BLaER1 (cell line): ENCODE results near the gene BCAS1.
A peak's percentile ranks its signal among the peaks of the same experiment; 100 is the strongest.

Experiments
- H3K27ac ChIP-seq: shearing (Covaris generic); formaldehyde crosslinking; 2 replicates; pipeline ENCODE4 v1.8.1; 2022
- H3K27me3 ChIP-seq: shearing (Covaris generic); formaldehyde crosslinking; 2 replicates; pipeline ENCODE4 v1.8.1; 2022
- H3K36me3 ChIP-seq: shearing (Covaris generic); formaldehyde crosslinking; 2 replicates; pipeline ENCODE4 v1.8.1; 2022
- H3K4me1 ChIP-seq: shearing (Covaris generic); formaldehyde crosslinking; 2 replicates; pipeline ENCODE4 v1.8.1; 2022
- H3K4me2 ChIP-seq: shearing (Covaris generic); formaldehyde crosslinking; 2 replicates; pipeline ENCODE4 v1.8.1; 2022
- H3K4me3 ChIP-seq: shearing (Covaris generic); formaldehyde crosslinking; 2 replicates; pipeline ENCODE4 v1.8.1; 2022
- H3K9ac ChIP-seq: shearing (Covaris generic); formaldehyde crosslinking; 2 replicates; pipeline ENCODE4 v1.8.1; 2022
- H3K9me3 ChIP-seq: shearing (Covaris generic); formaldehyde crosslinking; 2 replicates; pipeline ENCODE4 v1.8.1; 2022
- H4K20me1 ChIP-seq: shearing (Covaris generic); formaldehyde crosslinking; 2 replicates; pipeline ENCODE4 v1.8.1; 2022
- Cebpa-rat ChIP-seq: shearing (Covaris generic); IDR thresholded peaks from 2 replicates; pipeline ENCODE4 v1.8.1; 2022

Gene BCAS1

DNA sequence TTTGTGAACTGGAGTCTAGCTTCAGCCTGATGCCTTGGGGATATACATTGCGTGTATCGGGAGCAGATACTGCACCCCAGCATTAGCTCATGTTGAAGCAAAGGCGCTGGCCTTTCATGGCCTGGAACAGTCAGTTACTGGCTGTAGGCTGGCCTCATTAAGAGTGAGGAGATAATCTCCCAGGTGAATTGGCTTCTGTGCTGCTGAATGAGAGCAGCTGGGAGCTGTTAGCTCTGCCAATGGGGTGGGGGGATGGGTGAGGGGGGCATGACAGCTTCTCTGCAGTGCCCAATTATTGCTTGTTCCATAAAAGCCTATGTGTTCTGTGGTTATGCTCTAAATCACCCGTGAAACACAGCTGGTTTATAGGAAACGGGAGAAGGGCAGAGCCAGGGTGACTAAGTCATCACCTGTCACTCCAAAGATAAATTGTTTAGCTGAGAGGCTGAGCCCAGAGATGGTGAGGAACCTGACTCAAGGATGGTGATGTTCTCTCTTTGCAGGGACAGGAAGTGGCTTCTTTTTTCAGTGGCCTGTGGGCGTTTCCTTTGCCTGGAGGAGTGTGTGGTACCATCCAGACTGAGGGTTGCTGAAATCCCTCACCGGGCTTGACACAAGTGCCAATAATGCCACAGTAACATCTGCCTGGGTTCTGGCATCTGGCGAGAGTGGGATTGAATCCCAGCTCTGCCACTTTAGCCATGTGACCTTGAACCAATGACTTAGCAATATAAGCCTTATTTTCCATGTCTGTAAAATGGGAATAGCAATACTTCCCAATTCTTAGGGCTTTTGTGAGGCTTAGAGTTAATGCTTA is 170.8 kb downstream of the BCAS1 start:
- Histone ChIP-seq H4K20me1 (no peaks in the 10 kb centered on the region), H3K27ac (peak overlapping the region; percentile 65), H3K4me1 (peaks cover 81% of the 10 kb centered on the region), H3K4me2 (peak overlapping the region; percentile 68), H3K9me3 (no peaks in the 10 kb centered on the region), H3K9ac (0 out of 2 replicates have a peak overlapping the region, but pooled peaks have one; percentile 12), H3K4me3 (no peak overlapping the region), H3K36me3 (no peaks in the 10 kb centered on the region), H3K27me3 (no peaks in the 10 kb centered on the region)
- no peak for TF ChIP-seq Cebpa-rat

DNA sequence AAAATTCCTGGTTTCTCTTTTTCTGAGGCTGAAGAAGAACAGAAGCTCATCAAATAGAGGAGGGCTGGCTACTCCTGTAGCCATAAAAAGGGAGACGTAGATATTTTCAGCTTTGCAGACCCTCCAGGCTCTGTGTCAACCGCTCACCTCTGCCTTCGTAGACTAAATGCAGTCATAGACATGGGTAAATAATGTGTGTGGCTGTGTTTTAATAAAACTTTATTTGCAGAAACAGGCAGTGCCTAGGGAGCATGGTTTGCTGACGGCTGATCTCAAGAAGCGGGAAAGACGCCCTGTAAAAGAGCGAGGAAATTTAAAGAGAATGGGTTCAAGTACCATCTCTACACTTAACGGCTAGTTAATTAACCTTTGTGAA is 171.8 kb downstream of the BCAS1 start:
- H3K9me3 ChIP-seq: no peaks in the 10 kb centered on the region
- no peak for TF ChIP-seq Cebpa-rat
- peak overlapping the region; percentile 68 for H3K4me2 ChIP-seq
- peak overlapping the region; percentile 65 for H3K27ac ChIP-seq
- no peaks in the 10 kb centered on the region for H3K27me3 ChIP-seq
- no peak overlapping the region for H3K4me3 ChIP-seq
- no peaks in the 10 kb centered on the region for H4K20me1 ChIP-seq
- no peak overlapping the region for H3K9ac ChIP-seq
- peaks cover 81% of the 10 kb centered on the region for H3K4me1 ChIP-seq
- no peaks in the 10 kb centered on the region for H3K36me3 ChIP-seq

DNA sequence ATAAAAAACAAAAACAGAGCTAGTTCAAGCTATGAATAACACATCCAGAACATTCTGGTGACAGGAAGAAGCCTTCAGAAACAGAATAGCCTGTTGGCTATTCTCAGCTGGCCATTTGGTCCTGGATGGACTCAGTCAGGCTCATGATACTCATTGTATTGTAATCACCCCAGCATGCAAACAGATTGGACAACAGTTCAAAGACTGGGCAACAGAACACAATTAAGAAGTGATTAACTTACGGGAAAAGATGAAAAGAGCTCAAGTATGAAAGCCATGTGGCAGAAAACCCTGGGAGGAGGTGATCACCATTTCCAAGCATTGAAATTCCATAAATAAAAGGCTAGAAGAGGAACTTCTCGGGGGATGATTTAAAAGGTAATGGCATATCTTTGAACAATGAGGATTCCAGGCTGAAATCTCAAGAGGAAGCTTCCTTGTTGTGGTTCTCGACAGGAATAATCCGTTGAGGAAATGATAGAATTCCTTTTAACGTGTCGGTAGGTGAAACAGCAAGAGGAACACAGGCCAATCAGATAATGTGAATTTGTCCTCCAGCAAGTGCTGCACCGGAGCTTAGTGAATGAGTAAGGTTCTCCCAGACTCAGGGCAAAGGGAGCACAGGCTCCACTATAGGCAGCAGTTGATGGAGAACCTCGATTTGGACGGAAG is 172.4 kb downstream of the BCAS1 start:
- no peak for TF ChIP-seq Cebpa-rat
- H4K20me1 ChIP-seq: no peaks in the 10 kb centered on the region
- H3K4me3 ChIP-seq: no peak overlapping the region
- H3K27ac ChIP-seq: peak overlapping the region; percentile 65
- no peaks in the 10 kb centered on the region for H3K27me3 ChIP-seq
- no peak overlapping the region; the same call in 1 of the 2 replicates for H3K9ac ChIP-seq
- H3K4me1 ChIP-seq: peaks cover 83% of the 10 kb centered on the region
- H3K9me3 ChIP-seq: no peaks in the 10 kb centered on the region
- no peaks in the 10 kb centered on the region for H3K36me3 ChIP-seq
- H3K4me2 ChIP-seq: peak overlapping the region; percentile 68

DNA sequence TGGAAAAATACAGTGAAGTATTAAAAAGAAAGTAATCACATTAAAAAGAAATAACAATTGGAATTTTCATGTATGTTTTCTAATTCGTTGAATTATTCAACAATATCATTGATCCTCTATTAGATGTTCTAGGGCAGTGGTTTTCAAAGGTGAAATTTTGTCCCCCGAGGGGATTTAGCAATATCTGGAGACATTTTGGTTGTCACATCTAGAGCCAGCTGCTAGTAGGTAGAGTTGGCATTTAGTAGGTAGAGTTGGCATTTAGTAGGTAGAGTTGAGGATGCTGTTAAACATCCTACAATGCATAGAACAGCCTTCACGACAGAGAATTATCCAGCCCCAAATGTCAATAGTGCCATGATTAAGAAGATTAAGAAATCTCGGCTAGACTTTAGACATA is 173.7 kb downstream of the BCAS1 start:
- no peak overlapping the region for H3K9ac ChIP-seq
- no peak for TF ChIP-seq Cebpa-rat
- no peak overlapping the region for H3K4me2 ChIP-seq
- H3K9me3 ChIP-seq: no peaks in the 10 kb centered on the region
- no peaks in the 10 kb centered on the region for H4K20me1 ChIP-seq
- no peak overlapping the region for H3K27ac ChIP-seq
- no peaks in the 10 kb centered on the region for H3K36me3 ChIP-seq
- H3K4me3 ChIP-seq: no peak overlapping the region
- H3K4me1 ChIP-seq: peaks cover 82% of the 10 kb centered on the region
- no peaks in the 10 kb centered on the region for H3K27me3 ChIP-seq

DNA sequence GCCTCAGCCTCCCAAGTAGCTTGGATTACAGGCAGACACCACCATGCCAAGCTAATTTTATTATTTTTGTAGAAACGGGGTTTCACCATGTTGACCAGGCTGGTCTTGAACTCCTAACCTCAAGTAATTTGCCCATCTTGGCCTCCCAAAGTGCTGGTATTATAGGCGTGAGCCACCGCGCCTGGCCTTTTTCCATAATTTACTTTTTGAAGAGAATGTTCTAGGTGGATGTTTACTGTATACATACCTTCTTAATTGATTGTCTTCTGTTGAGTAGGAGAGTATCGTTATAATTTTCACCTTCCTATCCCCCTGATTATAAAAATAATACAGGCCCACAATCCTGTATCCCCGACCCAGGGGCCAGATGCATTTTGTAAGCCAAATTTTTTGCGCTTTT is 174.4 kb downstream of the BCAS1 start:
- H3K9me3 ChIP-seq: no peaks in the 10 kb centered on the region

DNA sequence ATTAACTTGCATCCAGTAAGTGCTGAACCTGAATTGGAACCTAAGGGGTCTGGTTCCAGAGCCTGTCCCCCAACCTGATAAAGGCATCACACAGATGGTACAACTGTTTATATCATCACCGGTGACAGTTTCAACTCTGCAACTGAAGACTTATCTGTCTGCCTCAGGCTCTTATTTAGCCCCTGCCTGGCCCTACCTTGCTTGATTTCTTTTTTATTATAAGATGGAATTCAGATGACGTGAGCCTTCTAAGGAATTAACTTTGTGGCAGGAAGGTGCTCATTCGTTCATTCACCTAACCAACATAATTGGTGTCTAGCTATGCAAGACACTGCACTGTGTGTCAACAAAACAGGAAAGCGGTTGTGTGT is 175.0 kb downstream of the BCAS1 start:
- H3K4me1 ChIP-seq: peaks cover 77% of the 10 kb centered on the region

More for the DNA sequence above, 174.4 kb downstream of the BCAS1 start:
- Histone ChIP-seq H3K27ac (no peak overlapping the region), H3K4me2 (no peak overlapping the region), H3K36me3 (no peaks in the 10 kb centered on the region), H4K20me1 (no peaks in the 10 kb centered on the region), H3K4me3 (no peak overlapping the region), H3K9ac (no peak overlapping the region), H3K27me3 (no peaks in the 10 kb centered on the region), H3K4me1 (peaks cover 79% of the 10 kb centered on the region)
- no peak for TF ChIP-seq Cebpa-rat

DNA sequence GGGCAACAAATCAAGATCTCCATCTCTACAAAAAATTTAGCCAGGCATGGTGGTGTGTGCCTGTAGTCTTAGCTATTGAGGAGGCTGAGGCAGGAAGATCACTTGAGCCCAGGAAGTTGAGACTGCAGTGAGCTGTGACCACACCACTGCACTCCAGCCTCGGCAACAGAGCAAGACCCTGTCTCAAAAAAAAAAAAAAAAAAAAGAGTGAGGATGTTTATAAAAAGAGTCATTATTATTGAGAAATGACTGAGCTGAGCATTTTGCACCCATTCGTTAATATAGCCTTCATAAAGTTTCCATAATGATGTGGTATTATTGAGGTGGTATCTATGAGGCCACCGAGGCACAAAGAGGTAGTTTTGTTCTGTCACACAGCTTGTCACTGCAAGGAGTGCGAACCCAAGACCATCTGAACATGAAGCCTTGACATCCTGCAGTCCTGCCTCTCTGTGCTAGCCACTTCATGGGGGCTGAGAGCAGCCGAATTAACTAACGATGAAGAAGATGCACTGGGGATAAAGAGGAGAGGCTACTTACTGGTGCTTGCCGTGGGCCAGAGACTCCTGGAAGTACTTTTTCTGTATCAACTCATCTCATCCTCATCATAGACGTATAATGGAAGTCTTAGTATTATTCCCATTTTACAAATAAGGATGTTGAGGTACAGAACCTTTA is 175.5 kb downstream of the BCAS1 start:
- Histone ChIP-seq H3K9me3 (no peaks in the 10 kb centered on the region), H3K4me2 (peak overlapping the region; percentile 67), H3K27me3 (no peaks in the 10 kb centered on the region), H3K27ac (peak overlapping the region; percentile 3; the same call in 1 of the 2 replicates), H3K4me3 (no peak overlapping the region), H3K4me1 (peaks cover 72% of the 10 kb centered on the region), H4K20me1 (no peaks in the 10 kb centered on the region), H3K9ac (no peak overlapping the region), H3K36me3 (no peaks in the 10 kb centered on the region)
- TF ChIP-seq Cebpa-rat: no peak

More for the DNA sequence above, 175.0 kb downstream of the BCAS1 start:
- no peaks in the 10 kb centered on the region for H4K20me1 ChIP-seq
- H3K9ac ChIP-seq: no peak overlapping the region
- no peak for TF ChIP-seq Cebpa-rat
- H3K4me3 ChIP-seq: no peak overlapping the region
- H3K27me3 ChIP-seq: no peaks in the 10 kb centered on the region
- no peaks in the 10 kb centered on the region for H3K9me3 ChIP-seq
- H3K36me3 ChIP-seq: no peaks in the 10 kb centered on the region
- peak overlapping the region; percentile 67; the same call in 1 of the 2 replicates for H3K4me2 ChIP-seq
- H3K27ac ChIP-seq: no peak overlapping the region
